Ishikawa (cell line): Measurements from ENCODE around the gene ZNF273.

Experiments
- CEBPB ChIP-seq: IDR thresholded peaks from 2 replicates; pipeline ENCODE4 v1.6.1; 2012
- NFIC ChIP-seq: IDR thresholded peaks from 2 replicates; pipeline ENCODE4 v1.6.1; 2012
- RAD21 ChIP-seq: IDR thresholded peaks from 2 replicates; pipeline ENCODE4 v1.6.1; 2012; ENCODE audit warnings: low read depth
- USF1 ChIP-seq: IDR thresholded peaks from 2 replicates; pipeline ENCODE4 v1.6.1; 2012
- YY1 ChIP-seq: IDR thresholded peaks from 2 replicates; pipeline ENCODE4 v1.6.1; 2012; ENCODE audit warnings: low read depth
- TF ChIP-seq, protein P1 (sequence below): IDR thresholded peaks from 2 replicates; pipeline ENCODE4 v1.6.1; 2012; ENCODE audit warnings: low read depth, mild to moderate bottlenecking

- TF ChIP-seq YY1 = no peak
- TF ChIP-seq RAD21 = no peak
- TF ChIP-seq, protein P1, sequence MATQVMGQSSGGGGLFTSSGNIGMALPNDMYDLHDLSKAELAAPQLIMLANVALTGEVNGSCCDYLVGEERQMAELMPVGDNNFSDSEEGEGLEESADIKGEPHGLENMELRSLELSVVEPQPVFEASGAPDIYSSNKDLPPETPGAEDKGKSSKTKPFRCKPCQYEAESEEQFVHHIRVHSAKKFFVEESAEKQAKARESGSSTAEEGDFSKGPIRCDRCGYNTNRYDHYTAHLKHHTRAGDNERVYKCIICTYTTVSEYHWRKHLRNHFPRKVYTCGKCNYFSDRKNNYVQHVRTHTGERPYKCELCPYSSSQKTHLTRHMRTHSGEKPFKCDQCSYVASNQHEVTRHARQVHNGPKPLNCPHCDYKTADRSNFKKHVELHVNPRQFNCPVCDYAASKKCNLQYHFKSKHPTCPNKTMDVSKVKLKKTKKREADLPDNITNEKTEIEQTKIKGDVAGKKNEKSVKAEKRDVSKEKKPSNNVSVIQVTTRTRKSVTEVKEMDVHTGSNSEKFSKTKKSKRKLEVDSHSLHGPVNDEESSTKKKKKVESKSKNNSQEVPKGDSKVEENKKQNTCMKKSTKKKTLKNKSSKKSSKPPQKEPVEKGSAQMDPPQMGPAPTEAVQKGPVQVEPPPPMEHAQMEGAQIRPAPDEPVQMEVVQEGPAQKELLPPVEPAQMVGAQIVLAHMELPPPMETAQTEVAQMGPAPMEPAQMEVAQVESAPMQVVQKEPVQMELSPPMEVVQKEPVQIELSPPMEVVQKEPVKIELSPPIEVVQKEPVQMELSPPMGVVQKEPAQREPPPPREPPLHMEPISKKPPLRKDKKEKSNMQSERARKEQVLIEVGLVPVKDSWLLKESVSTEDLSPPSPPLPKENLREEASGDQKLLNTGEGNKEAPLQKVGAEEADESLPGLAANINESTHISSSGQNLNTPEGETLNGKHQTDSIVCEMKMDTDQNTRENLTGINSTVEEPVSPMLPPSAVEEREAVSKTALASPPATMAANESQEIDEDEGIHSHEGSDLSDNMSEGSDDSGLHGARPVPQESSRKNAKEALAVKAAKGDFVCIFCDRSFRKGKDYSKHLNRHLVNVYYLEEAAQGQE = no peak
- TF ChIP-seq USF1 = no peak
- no peak for TF ChIP-seq CEBPB
- no peak for TF ChIP-seq NFIC
Measured at GRCh38 chr7:64868499-64868898, 34.6 kb upstream of the ZNF273 start.
